Osteoblast (primary cell): ENCODE results near the gene ACOT12. TPM values are rescaled to one million over a fixed set of nuclear protein-coding genes. Genes with fewer than 3 reads are reported as not detected.
A peak's percentile ranks its signal among the peaks of the same experiment; 100 is the strongest.

ENCODE experiments used
- DNase-seq: peaks from one replicate; pipeline ENCODE4 v3.0.0; 2011; ENCODE audit warnings: low spot score, mixed read lengths; ENCODE audit not compliant: insufficient read length; ENCODE audit errors: missing footprints
- H2AFZ ChIP-seq: 2 replicates; pipeline ENCODE4 v1.6.0; 2011; ENCODE audit warnings: mild to moderate bottlenecking, low read length
- H3K27ac ChIP-seq: 2 replicates; pipeline ENCODE4 v1.5.1; 2011; ENCODE audit warnings: mild to moderate bottlenecking, low read depth, low read length, moderate library complexity
- H3K27me3 ChIP-seq: 2 replicates; pipeline ENCODE4 v1.6.0; 2012; ENCODE audit warnings: mild to moderate bottlenecking, control low read depth, inconsistent platforms, low read length, moderate library complexity; ENCODE audit not compliant: insufficient read depth
- H3K36me3 ChIP-seq: 2 replicates; pipeline ENCODE4 v1.5.1; 2011; ENCODE audit warnings: mild to moderate bottlenecking, low read length, control low read depth, moderate library complexity; ENCODE audit not compliant: insufficient read depth
- H3K4me1 ChIP-seq: 2 replicates; pipeline ENCODE4 v1.5.1; 2011; ENCODE audit warnings: mild to moderate bottlenecking, low read length, control low read depth, moderate library complexity; ENCODE audit not compliant: insufficient read depth
- H3K4me2 ChIP-seq: 2 replicates; pipeline ENCODE4 v1.6.0; 2011; ENCODE audit warnings: mild to moderate bottlenecking, low read length; ENCODE audit not compliant: insufficient read depth
- H3K4me3 ChIP-seq: fragments of 200-600 bp; sonication (generic); 3 replicates; pipeline ENCODE4 v1.5.1; 2012; ENCODE audit warnings: mild to moderate bottlenecking, low read length, inconsistent platforms; ENCODE audit not compliant: insufficient read depth
- H3K79me2 ChIP-seq: 2 replicates; pipeline ENCODE4 v1.6.0; 2012; ENCODE audit warnings: mild to moderate bottlenecking, low read length, control low read depth, inconsistent platforms; ENCODE audit not compliant: insufficient read depth
- H3K9me3 ChIP-seq: 2 replicates; pipeline ENCODE4 v1.5.1; 2011; ENCODE audit warnings: low read depth, low read length, control low read depth
- H4K20me1 ChIP-seq: 2 replicates; pipeline ENCODE4 v1.6.0; 2012; ENCODE audit warnings: mild to moderate bottlenecking, low read length, control low read depth; ENCODE audit not compliant: insufficient read depth
- CTCF ChIP-seq: IDR thresholded peaks from 2 replicates; pipeline ENCODE4 v1.5.1; 2011; ENCODE audit warnings: mild to moderate bottlenecking, low read depth, low read length, moderate library complexity; ENCODE audit errors: extremely low read depth
- total RNA-seq: library from RNA; depleted of rRNA; stranded (reverse); fragments of >200 nt; gene quantifications from 2 replicates; pipeline ENCODE4 v1.2.3, GENCODE V29; 2012

ACOT12 gene
- total RNA-seq, 1 donor: not detected

GRCh38 chr5:81292130-81292529 lies 101.8 kb downstream of the ACOT12 start:
- Histone ChIP-seq H3K4me1 (no peaks in the 10 kb centered on the region), H3K79me2 (peaks cover 48% of the 10 kb centered on the region), H3K36me3 (no peaks in the 10 kb centered on the region), H3K4me2 (no peak overlapping the region), H4K20me1 (no peaks in the 10 kb centered on the region), H2AFZ (no peak overlapping the region), H3K9me3 (no peaks in the 10 kb centered on the region), H3K4me3 (no peak overlapping the region), H3K27me3 (no peaks in the 10 kb centered on the region), H3K27ac (no peak overlapping the region)
- DNase-seq: no peak
- TF ChIP-seq CTCF: no peak

- Histone ChIP-seq H2AFZ (no peak overlapping the region), H3K4me3 (no peak overlapping the region), H3K9me3 (no peaks in the 10 kb centered on the region), H3K27ac (no peak overlapping the region), H3K79me2 (peaks cover 47% of the 10 kb centered on the region), H4K20me1 (no peaks in the 10 kb centered on the region), H3K4me1 (no peaks in the 10 kb centered on the region), H3K36me3 (no peaks in the 10 kb centered on the region), H3K27me3 (no peaks in the 10 kb centered on the region), H3K4me2 (no peak overlapping the region)
- no peak for TF ChIP-seq CTCF
- DNase-seq: no peak
Observed at GRCh38 chr5:81290146-81290545, 103.8 kb downstream of the ACOT12 start.

GRCh38 chr5:81288021-81288433 lies 105.9 kb downstream of the ACOT12 start:
- H3K9me3 ChIP-seq: no peaks in the 10 kb centered on the region
- H3K4me1 ChIP-seq: no peaks in the 10 kb centered on the region
- H3K27ac ChIP-seq: no peak overlapping the region
- H3K4me3 ChIP-seq: no peak overlapping the region
- no peaks in the 10 kb centered on the region for H3K27me3 ChIP-seq
- peak; percentile 39 for DNase-seq
- H3K4me2 ChIP-seq: no peak overlapping the region
- H3K36me3 ChIP-seq: no peaks in the 10 kb centered on the region
- no peak overlapping the region for H2AFZ ChIP-seq
- no peak for TF ChIP-seq CTCF
- peaks cover 34% of the 10 kb centered on the region for H3K79me2 ChIP-seq
- H4K20me1 ChIP-seq: no peaks in the 10 kb centered on the region

- H3K9me3 ChIP-seq: no peaks in the 10 kb centered on the region
- no peaks in the 10 kb centered on the region for H3K36me3 ChIP-seq
- H4K20me1 ChIP-seq: no peaks in the 10 kb centered on the region
- no peak overlapping the region for H3K4me3 ChIP-seq
- no peak for DNase-seq
- H3K27me3 ChIP-seq: no peaks in the 10 kb centered on the region
- no peak for TF ChIP-seq CTCF
- H3K79me2 ChIP-seq: peaks cover 19% of the 10 kb centered on the region
- H3K4me1 ChIP-seq: no peaks in the 10 kb centered on the region
- H3K27ac ChIP-seq: no peak overlapping the region
- no peak overlapping the region for H2AFZ ChIP-seq
- H3K4me2 ChIP-seq: no peak overlapping the region
Observed at GRCh38 chr5:81286059-81286617, 107.8 kb downstream of the ACOT12 start.
